Psoas muscle (tissue), 8 donors: ENCODE results near the gene FILIP1. TPM values are rescaled to one million over a fixed set of nuclear protein-coding genes. Genes with fewer than 3 reads are reported as not detected.

Experiments
- ATAC-seq, 4 donors: fragments of 200-7000 bp; cut with Tn5 transposase; one replicate each; pipeline ENCODE4 v1.9.1; 2020; ENCODE audit warnings: moderate library complexity in 3 of 4, mild to moderate bottlenecking in 2 of 4
- DNase-seq, 2 donors: peaks; one replicate each; pipeline ENCODE4 v3.0.0-alpha.2; 2020
- H3K27ac ChIP-seq: fragments of 200-600 bp; one replicate; pipeline ENCODE4 v1.8.0; 2022
- H3K27me3 ChIP-seq, 3 donors: fragments of 200-600 bp in 1 of 3; one replicate each; pipeline versions ENCODE4 v1.6.1 to v1.8.0; 2013 to 2022; ENCODE audit warnings: low read length in 2 of 3, mild to moderate bottlenecking in 2 of 3, moderate library complexity in 1 of 3; ENCODE audit not compliant: insufficient read depth in 3 of 3
- H3K36me3 ChIP-seq, 2 donors: fragments of 200-600 bp in 1 of 2; one replicate each; pipeline versions ENCODE4 v1.6.1 to v1.8.0; 2013 to 2022; ENCODE audit warnings: low read depth in 1 of 2, mild to moderate bottlenecking in 1 of 2, moderate library complexity in 1 of 2; ENCODE audit not compliant: insufficient read depth in 1 of 2
- H3K4me1 ChIP-seq: fragments of 200-600 bp; one replicate; pipeline ENCODE4 v1.8.0; 2022
- H3K4me3 ChIP-seq: fragments of 200-600 bp; one replicate; pipeline ENCODE4 v1.8.0; 2022; ENCODE audit warnings: mild to moderate bottlenecking
- H3K9me3 ChIP-seq: fragments of 200-600 bp; one replicate; pipeline ENCODE4 v1.8.0; 2022
- WGBS, 3 donors: extraction: QIAGEN DNeasy Blood & Tissue Kit; methylation state at CpG; one replicate each; pipeline versions ENCODE4 v1.1.6 to v1.1.7; 2013; 5-methylcytosine and 5-hydroxymethylcytosine counted together
- intact Hi-C, 2 donors: fragments of 100-400 bp; cut with DNase I; formaldehyde crosslinking; loops; one replicate each; pipeline versions ENCODE4 v1.11.0 to v1.14.2; 2022
- polyA plus RNA-seq, 3 donors: library from polyadenylated mRNA; stranded (reverse); fragments of 200-250 nt; gene quantifications; one replicate each; pipeline ENCODE4 v1.2.3, GENCODE V29; 2013
- total RNA-seq, 4 donors: library from RNA; stranded (reverse); fragmentation: NEBNext Ultra II Directional in 2 of 4; extraction: Animal tissue kit (Norgen Biotek cat#: 25700) in 2 of 4; gene quantifications; one replicate each; pipeline versions ENCODE4 v1.2.1 to v1.2.4, GENCODE V29; 2021 to 2023
- TF ChIP-seq, protein P1 (sequence below): fragments of 200-600 bp; IDR thresholded peaks from one replicate; pipeline ENCODE4 v1.8.0; 2022; ENCODE audit warnings: antibody characterized with exemption
- donor health status: healthy with polysubstance abuse.
- donor health status: DM: no; HTN: no; CAD: no; lungs with moderate emphysema.
- donor health status: Bipolar disorder and iron deficiency.
- donor health status: healthy.
- donor health status: DM: yes; HTN: yes; CAD: no.
- donor health status: DM: no; HTN: no; CAD: no.
- donor health status: DM: no; HTN: no; CAD: no.
- donor health status: DM: yes; HTN: yes; CAD: no.

FILIP1 gene
- total and polyA plus RNA-seq, 7 donors = 2.8 to 129 (median 71.5) TPM

DNA sequence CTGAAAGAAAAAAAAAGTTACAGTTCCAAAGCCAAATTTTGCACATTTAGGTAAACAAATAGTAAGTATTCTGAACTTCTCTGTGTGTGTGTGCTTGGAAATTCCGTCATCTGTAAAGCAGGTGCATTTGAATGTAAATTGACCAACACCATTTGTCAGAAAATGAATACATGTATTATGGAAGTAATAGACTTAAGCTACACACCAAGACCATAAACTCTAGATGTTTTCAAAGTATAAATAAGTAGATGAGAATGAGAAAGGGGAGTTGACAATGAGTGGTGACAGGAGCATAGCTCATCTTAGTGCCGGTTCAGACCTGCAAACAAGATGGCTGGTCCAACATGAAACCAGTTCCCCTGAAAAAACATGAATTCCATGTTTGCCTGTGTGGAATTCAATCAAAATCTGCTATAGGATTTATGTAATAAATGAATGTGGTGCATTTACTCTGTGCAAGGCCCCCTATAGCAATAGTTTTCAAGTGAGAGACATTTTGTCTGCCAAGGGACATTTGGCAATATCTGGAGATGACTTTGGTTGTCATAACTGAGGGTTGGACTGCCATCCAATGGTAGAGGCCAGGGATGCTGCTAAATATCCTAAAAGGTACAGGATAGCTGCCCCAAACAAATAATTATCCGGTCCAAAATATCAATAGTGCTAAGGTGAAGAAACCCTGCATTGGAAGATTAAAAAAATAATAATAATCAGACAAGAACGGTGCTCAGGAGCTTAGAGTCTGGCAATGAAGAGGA lies 11.0 kb upstream of the FILIP1 start:
- WGBS, 3 donors = 70 to 80% (median 73%) methylated on average over 4 of the region's 4 CpGs
- no peak overlapping the region for H3K4me3 ChIP-seq
- ATAC-seq (peak; percentile 79 to 97 (median 94)), DNase-seq (no peak)
- H3K9me3 ChIP-seq = peaks cover 4% of the 10 kb centered on the region
- no peak overlapping the region for H3K27ac ChIP-seq
- TF ChIP-seq, protein P1, sequence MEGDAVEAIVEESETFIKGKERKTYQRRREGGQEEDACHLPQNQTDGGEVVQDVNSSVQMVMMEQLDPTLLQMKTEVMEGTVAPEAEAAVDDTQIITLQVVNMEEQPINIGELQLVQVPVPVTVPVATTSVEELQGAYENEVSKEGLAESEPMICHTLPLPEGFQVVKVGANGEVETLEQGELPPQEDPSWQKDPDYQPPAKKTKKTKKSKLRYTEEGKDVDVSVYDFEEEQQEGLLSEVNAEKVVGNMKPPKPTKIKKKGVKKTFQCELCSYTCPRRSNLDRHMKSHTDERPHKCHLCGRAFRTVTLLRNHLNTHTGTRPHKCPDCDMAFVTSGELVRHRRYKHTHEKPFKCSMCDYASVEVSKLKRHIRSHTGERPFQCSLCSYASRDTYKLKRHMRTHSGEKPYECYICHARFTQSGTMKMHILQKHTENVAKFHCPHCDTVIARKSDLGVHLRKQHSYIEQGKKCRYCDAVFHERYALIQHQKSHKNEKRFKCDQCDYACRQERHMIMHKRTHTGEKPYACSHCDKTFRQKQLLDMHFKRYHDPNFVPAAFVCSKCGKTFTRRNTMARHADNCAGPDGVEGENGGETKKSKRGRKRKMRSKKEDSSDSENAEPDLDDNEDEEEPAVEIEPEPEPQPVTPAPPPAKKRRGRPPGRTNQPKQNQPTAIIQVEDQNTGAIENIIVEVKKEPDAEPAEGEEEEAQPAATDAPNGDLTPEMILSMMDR = peak; percentile 55
- H3K4me1 ChIP-seq = no peaks in the 10 kb centered on the region
- no peaks in the 10 kb centered on the region for H3K36me3 ChIP-seq
- intact Hi-C loops = loop anchor here (5.0 kb wide), 4 partner anchors 137 to 207 kb away; no protein-coding TSS in a partner anchor
- H3K27me3 ChIP-seq = no peaks in the 10 kb centered on the region

DNA sequence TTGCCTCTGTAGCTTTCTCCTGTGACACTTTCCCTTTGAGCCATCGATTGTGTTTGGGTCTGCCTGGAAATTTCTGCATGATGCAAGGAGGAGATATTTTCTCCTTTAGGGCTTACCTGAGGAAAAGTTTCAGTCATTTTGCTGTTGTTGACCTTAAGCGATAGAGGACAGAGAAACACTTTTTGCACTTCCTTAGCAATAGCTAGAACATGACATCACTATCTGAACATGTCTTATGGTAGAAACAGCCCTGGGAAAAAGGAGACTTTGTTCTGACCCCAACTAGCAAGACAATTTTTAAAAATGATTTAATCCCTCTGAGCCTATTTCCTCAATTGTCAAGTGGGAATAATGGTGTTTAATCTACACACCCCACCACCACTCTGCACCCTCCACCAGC lies 9.7 kb upstream of the FILIP1 start:
- peaks cover 12% of the 10 kb centered on the region for H3K4me1 ChIP-seq

DNA sequence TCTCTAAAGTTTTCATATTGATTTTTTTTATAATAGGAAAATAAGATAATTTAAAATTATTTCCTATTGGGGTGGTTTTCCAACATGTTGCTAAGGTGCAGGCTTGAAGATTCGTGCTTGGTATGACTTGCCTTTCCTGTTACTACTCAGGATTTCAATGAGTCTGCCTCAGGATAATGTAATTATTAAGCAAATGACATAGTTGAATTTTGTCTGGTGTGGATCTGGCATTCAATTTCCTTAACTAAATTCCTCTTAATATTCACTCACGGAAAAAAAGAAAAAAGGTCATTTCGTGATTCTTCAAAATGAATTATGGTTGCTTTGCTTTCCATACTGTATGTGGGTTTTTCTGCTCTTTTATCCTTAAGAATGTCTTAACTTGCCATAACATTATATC lies 9.3 kb upstream of the FILIP1 start:
- ATAC-seq = no peak
- DNase-seq = no peak
- peaks cover 4% of the 10 kb centered on the region for H3K9me3 ChIP-seq
- TF ChIP-seq, protein P1 = no peak
- intact Hi-C loops = loop anchor here in 1 of 2 donors (5.0 kb wide), 1 partner anchor 201 kb away; no protein-coding TSS in a partner anchor
- H3K4me3 ChIP-seq = no peak overlapping the region
- no peaks in the 10 kb centered on the region for H3K27me3 ChIP-seq
- no peak overlapping the region for H3K27ac ChIP-seq
- peaks cover 16% of the 10 kb centered on the region for H3K4me1 ChIP-seq
- no peaks in the 10 kb centered on the region for H3K36me3 ChIP-seq
- WGBS, 3 donors = 67 to 79% (median 77%) methylated on average over 3 of the region's 3 CpGs

More for the DNA sequence above, 9.7 kb upstream of the FILIP1 start:
- 59 to 60% (median 60%) methylated on average over 2 of the region's 2 CpGs for WGBS, 3 donors
- Histone ChIP-seq H3K9me3 (peaks cover 4% of the 10 kb centered on the region), H3K4me3 (no peak overlapping the region), H3K27ac (no peak overlapping the region), H3K36me3 (no peaks in the 10 kb centered on the region), H3K27me3 (no peaks in the 10 kb centered on the region)
- ATAC-seq (no peak), DNase-seq (no peak)
- TF ChIP-seq, protein P1 = no peak
- intact Hi-C loops = loop anchor here in 1 of 2 donors (5.0 kb wide), 1 partner anchor 201 kb away; no protein-coding TSS in a partner anchor

DNA sequence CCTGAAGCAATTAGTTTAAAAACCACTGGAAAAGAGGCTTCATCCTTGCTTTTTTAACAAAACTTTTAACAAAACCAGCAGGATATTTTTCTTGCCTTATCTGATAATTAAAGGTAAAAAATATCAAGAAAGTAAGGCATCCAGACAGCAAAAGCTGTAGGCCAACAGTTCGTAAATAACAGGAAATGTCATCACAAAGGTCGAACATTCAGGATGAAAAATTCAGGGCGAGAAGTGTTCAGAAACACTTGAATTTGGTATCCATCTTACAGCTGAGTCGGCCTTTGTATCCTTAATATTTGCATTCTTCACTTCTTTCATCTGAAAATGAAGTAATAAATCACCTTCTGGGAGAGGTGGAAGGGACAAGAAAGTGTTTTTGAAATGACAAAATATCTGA lies 8.2 kb upstream of the FILIP1 start:
- Histone ChIP-seq H3K9me3 (no peaks in the 10 kb centered on the region), H3K4me1 (peaks cover 19% of the 10 kb centered on the region), H3K27ac (no peak overlapping the region), H3K36me3 (no peaks in the 10 kb centered on the region), H3K4me3 (no peak overlapping the region), H3K27me3 (no peaks in the 10 kb centered on the region)
- WGBS, 3 donors = 78 to 81% (median 80%) methylated on average over 4 of the region's 4 CpGs
- DNase-seq (no peak), ATAC-seq (no peak)
- intact Hi-C loops = loop anchor here in 1 of 2 donors (5.0 kb wide), 1 partner anchor 199 kb away; no protein-coding TSS in a partner anchor
- TF ChIP-seq, protein P1 = no peak
